ENCODE results near the gene AVPR2. TPM values are rescaled to one million over a fixed set of nuclear protein-coding genes. Genes with fewer than 3 reads are reported as not detected.

Gene AVPR2
- total RNA-seq, 1 donor from 2014 or later: not detected

DNA sequence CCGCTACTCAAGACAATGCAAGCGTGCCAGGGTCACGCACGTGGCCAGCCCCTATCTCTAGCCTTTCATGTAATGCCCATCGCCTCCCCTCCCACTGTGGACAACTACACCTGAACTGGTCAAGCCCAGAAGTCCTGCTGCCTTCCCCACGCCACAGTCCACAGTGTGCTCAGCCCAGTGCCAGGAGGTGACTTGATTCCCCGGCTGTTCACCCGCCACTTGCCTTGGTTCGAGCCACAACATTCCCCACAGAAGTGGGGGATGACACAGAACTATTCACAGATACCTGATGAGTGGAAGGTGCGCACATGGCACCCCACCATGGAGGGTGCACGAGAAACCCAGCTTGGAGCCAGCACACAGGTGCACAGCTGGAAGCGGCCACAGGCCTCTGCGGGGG is 14.8 kb downstream of the AVPR2 start:
- Mint-ChIP-seq H3K4me1 (ENCODE audit: low read depth) (peaks cover 12% of the 10 kb centered on the region), H3K4me3 (ENCODE audit: low read depth) (no peak overlapping the region), H3K9me3 (no peaks in the 10 kb centered on the region), H3K27ac (no peak overlapping the region), H3K27me3 (ENCODE audit: low read depth) (no peaks in the 10 kb centered on the region), H3K36me3 (ENCODE audit: low read depth) (peaks cover 54% of the 10 kb centered on the region)
- DNase-seq (ENCODE audit: low spot score): no peak
- intact Hi-C loops (cut with micrococcal nuclease): no loop called here

DNA sequence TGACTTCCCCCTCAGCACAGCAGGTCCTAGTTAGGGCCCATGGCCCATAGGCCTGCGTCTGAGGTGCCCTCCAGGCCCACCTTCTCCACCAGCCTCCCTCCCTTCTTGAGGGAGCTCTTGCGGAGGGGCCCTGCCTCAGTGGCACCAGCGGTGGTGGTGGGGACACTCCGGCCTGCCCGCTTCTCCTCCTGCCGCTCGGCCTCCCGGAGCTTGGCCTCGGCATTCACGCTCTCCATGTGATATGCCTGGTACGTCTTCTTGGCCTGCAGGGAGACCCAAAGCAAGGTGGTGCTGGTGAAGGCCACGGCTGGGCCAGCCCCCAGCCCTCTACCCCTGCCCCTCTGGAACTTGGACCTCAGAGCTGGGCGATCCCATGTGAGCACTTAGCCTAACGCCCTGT is 16.1 kb downstream of the AVPR2 start:
- Mint-ChIP-seq H3K27ac (no peak overlapping the region), H3K4me1 (ENCODE audit: low read depth) (peaks cover 14% of the 10 kb centered on the region), H3K27me3 (ENCODE audit: low read depth) (no peaks in the 10 kb centered on the region), H3K36me3 (ENCODE audit: low read depth) (peaks cover 59% of the 10 kb centered on the region), H3K9me3 (no peaks in the 10 kb centered on the region), H3K4me3 (ENCODE audit: low read depth) (no peak overlapping the region)
- DNase-seq (ENCODE audit: low spot score): no peak
- intact Hi-C loops (cut with micrococcal nuclease): loop anchor here (10.0 kb wide), 2 partner anchors 156 to 454 kb away; partner anchors contain the start of genes EMD, FLNA and PLXNB3

DNA sequence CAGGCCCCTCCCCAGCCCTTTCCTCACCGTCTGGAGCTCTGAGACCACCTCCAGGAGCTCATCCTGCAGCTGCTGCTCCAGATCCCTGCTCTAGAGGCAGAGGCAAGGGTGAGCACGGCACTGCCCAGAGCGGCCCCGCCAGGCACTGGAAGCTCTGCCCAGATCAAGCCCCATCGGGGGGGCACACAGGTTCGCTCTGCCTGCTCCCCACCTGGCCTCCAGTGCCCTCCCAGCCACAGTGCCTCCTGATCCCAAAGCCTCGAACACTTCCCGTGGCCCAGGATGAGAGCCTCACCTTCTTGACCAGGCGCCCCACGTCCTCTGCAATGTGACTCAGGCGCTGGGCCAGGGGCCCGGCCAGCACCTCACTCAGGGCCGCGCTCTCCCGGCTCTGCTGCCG is 16.6 kb downstream of the AVPR2 start:
- Mint-ChIP-seq H3K9me3 (no peaks in the 10 kb centered on the region), H3K27ac (no peak overlapping the region), H3K36me3 (ENCODE audit: low read depth) (peaks cover 56% of the 10 kb centered on the region), H3K4me3 (ENCODE audit: low read depth) (no peak overlapping the region), H3K27me3 (ENCODE audit: low read depth) (no peaks in the 10 kb centered on the region), H3K4me1 (ENCODE audit: low read depth) (peaks cover 14% of the 10 kb centered on the region)
- DNase-seq (ENCODE audit: low spot score): no peak
- intact Hi-C loops (cut with micrococcal nuclease): loop anchor here (10.0 kb wide), 2 partner anchors 156 to 454 kb away; partner anchors contain the start of genes EMD, FLNA and PLXNB3

DNA sequence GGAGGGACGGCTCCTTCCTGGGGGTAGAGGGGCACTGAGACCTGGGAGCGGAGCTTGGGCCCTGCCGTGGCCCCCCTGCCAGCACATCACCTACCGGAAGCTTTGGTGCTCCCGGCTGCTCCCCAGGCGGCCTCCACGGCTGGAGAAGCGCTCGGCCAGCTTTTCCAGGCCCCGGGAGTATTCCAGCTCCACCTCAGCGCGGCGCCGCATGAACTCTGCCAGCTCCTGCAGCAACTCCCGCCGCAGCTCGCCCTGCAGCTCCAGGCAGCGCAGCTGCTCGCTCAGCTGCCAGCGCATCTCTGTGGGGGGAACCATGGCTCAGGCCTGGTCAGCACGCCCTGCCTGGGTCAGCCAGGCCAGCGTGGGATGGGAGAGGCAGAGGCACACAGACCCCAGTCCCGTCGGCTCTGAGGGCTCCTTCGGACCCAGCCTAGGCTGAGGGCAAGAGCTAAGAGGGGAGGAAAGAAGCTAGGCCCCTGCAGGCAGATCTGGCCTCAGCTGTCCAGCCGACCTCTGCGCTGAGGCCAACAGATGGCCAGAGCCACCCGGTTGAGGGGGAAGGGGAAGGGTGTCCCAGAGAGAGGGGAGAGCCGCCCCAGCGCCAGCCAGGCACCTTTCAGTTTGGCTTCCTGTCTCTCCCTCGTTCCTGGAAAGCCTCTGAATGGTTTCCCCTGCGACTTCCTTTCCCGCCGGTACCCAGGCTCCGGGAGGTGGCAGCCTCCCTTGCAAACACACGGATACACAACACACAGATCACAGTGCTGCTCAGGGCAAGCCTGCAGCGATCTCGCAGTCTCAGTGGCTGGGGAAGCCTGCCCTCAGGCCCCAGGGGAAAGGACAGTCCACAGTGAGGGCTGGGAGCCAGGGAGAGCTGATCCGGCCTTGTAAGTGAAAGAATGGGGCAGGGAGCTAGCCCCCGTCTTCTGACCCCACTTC is 17.3 kb downstream of the AVPR2 start:
- Mint-ChIP-seq H3K36me3 (ENCODE audit: low read depth) (peaks cover 50% of the 10 kb centered on the region), H3K27me3 (ENCODE audit: low read depth) (no peaks in the 10 kb centered on the region), H3K4me3 (ENCODE audit: low read depth) (peak overlapping the region; percentile 97), H3K4me1 (ENCODE audit: low read depth) (peaks cover 14% of the 10 kb centered on the region), H3K9me3 (no peaks in the 10 kb centered on the region), H3K27ac (peak overlapping the region; percentile 77)
- DNase-seq (ENCODE audit: low spot score): no peak
- intact Hi-C loops (cut with micrococcal nuclease): loop anchor here (10.0 kb wide), 2 partner anchors 157 to 453 kb away; partner anchors contain the start of genes EMD, FLNA and PLXNB3

DNA sequence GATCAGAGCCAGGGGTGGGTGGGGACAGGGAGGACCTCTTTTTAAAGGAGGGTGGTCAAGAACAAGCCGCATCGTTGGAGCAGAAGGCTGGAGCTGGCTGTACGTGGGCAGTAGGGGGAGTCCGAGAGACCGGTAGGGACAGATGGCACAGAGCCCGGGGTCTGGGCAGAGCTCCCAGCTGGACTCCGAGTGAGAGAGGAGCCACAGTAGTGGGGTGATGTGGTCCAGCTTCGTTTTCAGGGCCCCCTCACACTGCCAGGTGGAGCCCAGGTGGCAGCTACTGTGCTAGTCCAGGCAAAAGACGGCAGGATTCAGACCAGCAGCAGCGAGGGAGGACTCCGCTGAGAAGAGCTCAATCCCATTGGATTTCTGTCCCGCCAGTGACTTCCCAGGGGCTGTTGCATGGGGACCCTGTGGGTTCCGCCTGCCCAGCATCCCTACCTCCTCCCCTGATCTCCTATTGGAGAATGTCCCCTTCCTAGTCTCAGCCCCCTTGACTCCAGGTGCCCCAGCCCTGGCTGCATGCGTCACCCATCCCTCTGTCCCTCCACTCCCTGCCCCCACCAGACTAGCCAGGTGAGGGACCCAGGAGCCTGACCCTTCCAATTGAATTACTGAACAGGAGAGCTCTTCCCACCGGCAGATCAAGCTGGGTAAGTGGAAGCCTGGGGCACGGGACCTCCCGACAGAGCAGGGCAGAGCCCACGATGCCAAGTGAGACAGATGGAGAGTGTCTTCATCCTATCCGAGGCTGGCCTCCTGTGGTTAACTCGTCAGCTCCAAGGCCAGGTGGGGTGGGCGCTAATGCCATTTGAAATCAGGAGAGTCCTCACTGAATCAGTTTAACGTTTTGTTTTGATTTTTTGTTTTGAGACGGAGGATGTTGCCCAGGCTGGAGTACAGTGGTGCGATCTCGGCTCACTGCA is 18.7 kb downstream of the AVPR2 start:
- intact Hi-C loops (cut with micrococcal nuclease): loop anchor here (10.0 kb wide), 2 partner anchors 158 to 452 kb away; partner anchors contain the start of genes EMD, FLNA and PLXNB3
- H3K27ac Mint-ChIP-seq: peak overlapping the region; percentile 77
- no peaks in the 10 kb centered on the region for H3K9me3 Mint-ChIP-seq
- no peaks in the 10 kb centered on the region for H3K27me3 Mint-ChIP-seq (ENCODE audit: low read depth)
- peaks cover 42% of the 10 kb centered on the region for H3K36me3 Mint-ChIP-seq (ENCODE audit: low read depth)
- H3K4me1 Mint-ChIP-seq (ENCODE audit: low read depth): peaks cover 15% of the 10 kb centered on the region
- no peak for DNase-seq (ENCODE audit: low spot score)
- peak overlapping the region; percentile 97 for H3K4me3 Mint-ChIP-seq (ENCODE audit: low read depth)

DNA sequence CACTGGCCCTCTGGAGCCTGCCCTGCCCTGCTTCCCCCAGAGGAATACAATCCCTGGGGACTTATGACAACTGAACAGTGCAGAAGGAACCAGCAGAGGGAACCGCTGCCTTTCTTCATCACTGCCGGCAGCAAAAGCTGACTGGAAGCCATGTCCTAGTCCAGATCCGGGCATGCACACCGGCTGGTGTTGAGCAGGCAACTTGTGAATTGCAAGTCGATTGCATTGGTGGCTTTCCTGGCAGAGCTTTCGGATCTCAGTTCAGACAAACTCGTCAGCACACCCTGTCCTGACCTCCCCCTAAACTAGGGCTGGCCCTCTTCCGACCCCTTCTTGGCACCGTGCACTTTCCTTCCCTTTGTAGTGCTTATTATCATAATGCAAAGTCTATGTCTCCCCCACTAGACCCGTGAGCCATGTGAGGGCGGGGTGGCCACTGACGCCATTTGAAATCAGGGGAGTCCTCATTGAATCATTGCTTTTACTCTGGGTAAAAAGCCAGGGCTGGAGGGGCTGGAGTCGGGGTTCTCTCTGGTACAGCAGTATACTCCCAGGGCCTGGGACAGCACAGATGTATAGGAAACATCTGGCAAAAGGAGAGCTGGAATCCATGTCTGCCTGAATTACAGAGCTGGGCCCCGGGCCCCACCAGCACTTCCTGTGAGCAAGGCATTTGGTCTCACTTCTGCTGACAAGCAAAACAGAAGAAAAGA is 19.8 kb downstream of the AVPR2 start:
- DNase-seq (ENCODE audit: low spot score): no peak
- no peaks in the 10 kb centered on the region for H3K27me3 Mint-ChIP-seq (ENCODE audit: low read depth)
- peaks cover 39% of the 10 kb centered on the region for H3K36me3 Mint-ChIP-seq (ENCODE audit: low read depth)

DNA sequence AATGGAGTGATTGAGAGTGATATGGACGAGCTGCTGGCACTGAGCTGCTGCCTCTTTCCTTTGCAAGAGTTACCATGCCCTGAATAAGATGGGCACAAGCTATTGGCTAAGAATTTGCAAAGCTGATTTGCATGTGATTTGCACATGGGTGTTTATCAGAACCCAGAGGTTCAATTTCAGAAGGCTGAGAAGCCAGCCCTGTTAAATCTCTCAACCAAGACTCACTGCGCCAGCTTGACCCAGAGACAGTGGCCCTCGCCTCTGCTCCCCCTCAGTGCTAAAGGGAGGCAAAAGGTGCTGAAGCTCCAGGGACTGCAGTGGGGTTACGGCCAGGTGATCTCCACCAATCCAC is 20.9 kb downstream of the AVPR2 start:
- Mint-ChIP-seq H3K36me3 (ENCODE audit: low read depth) (peaks cover 35% of the 10 kb centered on the region), H3K4me1 (ENCODE audit: low read depth) (peaks cover 24% of the 10 kb centered on the region), H3K27me3 (ENCODE audit: low read depth) (no peaks in the 10 kb centered on the region), H3K9me3 (no peaks in the 10 kb centered on the region), H3K4me3 (ENCODE audit: low read depth) (peak overlapping the region; percentile 97), H3K27ac (peak overlapping the region; percentile 95)
- intact Hi-C loops (cut with micrococcal nuclease): loop anchor here (5.0 to 10.0 kb wide), 3 partner anchors 161 to 449 kb away; partner anchors contain the start of genes EMD, FLNA, MECP2 and PLXNB3
- DNase-seq (ENCODE audit: low spot score): no peak

More for the DNA sequence above, 19.8 kb downstream of the AVPR2 start:
- Mint-ChIP-seq H3K4me3 (ENCODE audit: low read depth) (peak overlapping the region; percentile 97), H3K27ac (peak overlapping the region; percentile 95), H3K4me1 (ENCODE audit: low read depth) (peaks cover 22% of the 10 kb centered on the region), H3K9me3 (no peaks in the 10 kb centered on the region)
- intact Hi-C loops (cut with micrococcal nuclease): loop anchor here (10.0 kb wide), 2 partner anchors 160 to 450 kb away; partner anchors contain the start of genes EMD, FLNA and PLXNB3

DNA sequence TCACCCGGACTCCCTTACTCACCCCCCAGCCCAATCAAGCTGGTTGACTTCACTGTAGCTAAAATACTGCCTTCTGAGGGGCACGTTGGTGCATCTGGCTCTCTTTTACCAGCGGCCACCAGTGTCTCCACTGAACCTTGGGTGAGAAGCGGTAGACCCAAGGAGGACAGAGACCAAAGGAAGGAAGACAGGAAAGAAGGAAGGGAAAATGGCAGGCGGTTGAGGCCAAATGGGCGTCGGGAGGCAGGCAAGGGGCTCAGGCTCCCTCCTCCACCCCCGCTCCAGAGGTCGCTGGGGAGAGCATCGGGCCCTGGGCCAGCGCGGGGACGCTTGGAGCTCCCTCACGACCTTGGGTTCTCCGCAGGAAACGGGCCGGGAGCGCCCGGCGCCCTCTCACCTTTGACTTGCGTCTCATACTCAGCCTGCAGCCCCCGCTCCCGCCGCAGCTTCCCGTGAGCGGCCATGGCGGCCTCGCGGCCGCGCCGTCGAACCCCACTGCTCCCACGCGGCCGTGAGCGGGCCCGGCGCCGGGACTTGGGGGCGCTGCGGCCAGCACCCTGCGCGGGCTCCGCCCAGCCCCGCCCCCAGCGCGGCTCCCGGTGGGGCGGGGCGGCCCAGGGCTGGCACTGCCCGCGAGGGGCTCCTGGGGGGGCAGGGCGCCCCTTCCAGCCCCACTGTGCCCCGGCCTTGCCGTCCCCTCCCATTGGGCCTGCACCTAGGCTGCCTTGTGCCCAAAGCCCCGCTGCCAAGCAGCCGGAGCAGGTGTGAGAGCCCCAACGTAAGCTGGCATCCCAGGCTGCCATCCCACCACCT is 21.5 kb downstream of the AVPR2 start, which contains the start of gene ARHGAP4:
Gene ARHGAP4, minus strand, starts transcription at position 526 of the 813 bp plus-strand sequence. Its CDS starts 62 bp downstream, at position 464.
- no peaks in the 10 kb centered on the region for H3K9me3 Mint-ChIP-seq
- DNase-seq (ENCODE audit: low spot score): peak; percentile 26
- H3K4me1 Mint-ChIP-seq (ENCODE audit: low read depth): peaks cover 24% of the 10 kb centered on the region
- H3K27me3 Mint-ChIP-seq (ENCODE audit: low read depth): no peaks in the 10 kb centered on the region
- peak within 1 kb of the TSS; percentile 97 for H3K4me3 Mint-ChIP-seq (ENCODE audit: low read depth)
- intact Hi-C loops (cut with micrococcal nuclease): loop anchor here (5.0 to 10.0 kb wide), 3 partner anchors 161 to 449 kb away; partner anchors contain the start of genes EMD, FLNA, MECP2 and PLXNB3
- peak within 1 kb of the TSS; percentile 99 for H3K27ac Mint-ChIP-seq
- peaks cover 41% of the 10 kb centered on the region for H3K36me3 Mint-ChIP-seq (ENCODE audit: low read depth)

DNA sequence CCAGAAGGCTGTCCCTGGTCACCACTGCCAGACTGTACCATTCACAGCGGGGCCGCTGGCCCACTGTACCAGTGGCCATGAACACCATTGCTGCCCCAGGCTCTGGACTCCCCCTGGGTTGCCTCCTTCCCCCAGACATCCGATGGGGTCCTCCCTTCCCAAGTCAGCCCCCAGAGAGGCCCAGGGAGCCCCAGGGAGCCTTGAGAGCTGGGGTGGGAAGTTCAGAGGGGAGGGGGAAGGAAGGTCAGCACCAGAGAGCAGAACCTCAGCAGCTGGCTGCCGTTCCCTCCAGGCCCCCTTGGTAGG is 22.0 kb downstream of the AVPR2 start:
- no peak for DNase-seq (ENCODE audit: low spot score)
- peaks cover 45% of the 10 kb centered on the region for H3K36me3 Mint-ChIP-seq (ENCODE audit: low read depth)
- peak overlapping the region; percentile 99 for H3K27ac Mint-ChIP-seq
- no peaks in the 10 kb centered on the region for H3K27me3 Mint-ChIP-seq (ENCODE audit: low read depth)
- H3K4me1 Mint-ChIP-seq (ENCODE audit: low read depth): peaks cover 24% of the 10 kb centered on the region
- intact Hi-C loops (cut with micrococcal nuclease): loop anchor here (5.0 to 10.0 kb wide), 3 partner anchors 162 to 448 kb away; partner anchors contain the start of genes EMD, FLNA, MECP2 and PLXNB3
- peak overlapping the region; percentile 86 for H3K4me3 Mint-ChIP-seq (ENCODE audit: low read depth)
- no peaks in the 10 kb centered on the region for H3K9me3 Mint-ChIP-seq

DNA sequence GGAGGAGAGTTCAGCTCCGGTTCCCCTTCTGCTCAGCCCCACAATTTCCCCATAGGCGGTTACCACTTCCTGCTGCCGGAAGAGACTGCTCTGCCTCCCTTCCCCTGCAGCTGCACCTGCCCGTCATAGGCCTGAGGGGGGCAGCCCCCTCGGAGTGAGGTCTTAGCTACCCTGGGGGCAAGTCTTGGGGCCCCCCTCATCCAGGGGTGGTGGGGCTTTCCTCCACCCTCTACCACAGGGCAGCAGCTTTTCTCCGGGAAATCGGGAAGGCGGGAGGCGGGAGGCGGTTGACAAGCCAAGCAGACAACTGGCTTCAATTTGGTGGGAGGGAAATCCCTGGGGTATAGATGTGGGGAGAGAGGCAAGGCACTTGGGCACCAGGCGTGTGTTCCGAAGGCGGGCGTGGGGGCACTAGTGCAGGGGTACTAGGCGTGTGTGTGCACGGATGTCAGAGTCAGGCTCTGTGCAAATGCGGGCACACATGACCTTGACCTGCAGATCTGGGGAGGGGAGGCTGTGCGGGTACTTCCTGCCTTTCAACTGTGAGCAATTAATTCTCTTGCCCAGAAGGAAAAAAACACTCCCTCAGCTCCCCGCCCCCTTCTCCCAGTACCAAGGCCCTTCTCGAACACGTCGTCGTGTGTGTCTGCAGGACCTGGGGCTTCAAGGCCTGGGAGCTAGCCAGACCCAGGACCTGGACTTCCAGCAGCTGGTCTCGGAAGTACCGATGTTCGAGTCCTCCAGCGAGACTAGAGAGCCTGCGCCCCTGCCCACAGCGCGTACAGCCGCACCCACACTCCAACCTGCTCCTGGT is 22.6 kb downstream of the AVPR2 start:
- Mint-ChIP-seq H3K4me3 (ENCODE audit: low read depth) (peak overlapping the region; percentile 86), H3K4me1 (ENCODE audit: low read depth) (peaks cover 24% of the 10 kb centered on the region), H3K36me3 (ENCODE audit: low read depth) (peaks cover 47% of the 10 kb centered on the region), H3K27me3 (ENCODE audit: low read depth) (no peaks in the 10 kb centered on the region), H3K9me3 (no peaks in the 10 kb centered on the region), H3K27ac (peak overlapping the region; percentile 99)
- intact Hi-C loops (cut with micrococcal nuclease): loop anchor here (5.0 to 10.0 kb wide), 3 partner anchors 162 to 448 kb away; partner anchors contain the start of genes EMD, FLNA, MECP2 and PLXNB3
- DNase-seq (ENCODE audit: low spot score): peak; percentile 73

DNA sequence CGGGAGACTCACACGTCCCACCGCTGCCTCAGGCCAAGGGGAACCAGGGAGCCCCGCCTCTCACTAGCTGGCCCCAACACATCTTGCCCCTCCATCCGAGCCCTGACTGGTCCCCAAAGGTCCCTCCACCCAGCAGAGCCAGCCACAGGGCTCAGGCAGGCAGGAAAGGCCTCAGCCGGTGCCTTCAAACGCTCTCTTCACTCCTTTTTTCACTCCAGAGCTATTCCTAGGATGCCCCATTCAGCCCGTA is 23.1 kb downstream of the AVPR2 start:
- Mint-ChIP-seq H3K4me1 (ENCODE audit: low read depth) (peaks cover 21% of the 10 kb centered on the region), H3K27ac (peak overlapping the region; percentile 99), H3K4me3 (ENCODE audit: low read depth) (peak overlapping the region; percentile 86), H3K27me3 (ENCODE audit: low read depth) (no peaks in the 10 kb centered on the region), H3K9me3 (no peaks in the 10 kb centered on the region), H3K36me3 (ENCODE audit: low read depth) (peaks cover 43% of the 10 kb centered on the region)
- DNase-seq (ENCODE audit: low spot score): no peak
- intact Hi-C loops (cut with micrococcal nuclease): loop anchor here (5.0 to 10.0 kb wide), 3 partner anchors 163 to 447 kb away; partner anchors contain the start of genes EMD, FLNA, MECP2 and PLXNB3
